Cerebellar nuclear complex (tissue), 1 donor: Measurements from ENCODE around the gene SPACA4.
"Not testable (repeated sequence)": the region's sequence is repeated elsewhere in the genome, so short reads cannot be mapped to it uniquely, and the experiment has no call there.

Experiments
- DNase-seq, 2 experiments: peaks; one replicate each; lab custom pipeline; 2025; lab: John Stamatoyannopoulos, UW

Gene SPACA4

DNA sequence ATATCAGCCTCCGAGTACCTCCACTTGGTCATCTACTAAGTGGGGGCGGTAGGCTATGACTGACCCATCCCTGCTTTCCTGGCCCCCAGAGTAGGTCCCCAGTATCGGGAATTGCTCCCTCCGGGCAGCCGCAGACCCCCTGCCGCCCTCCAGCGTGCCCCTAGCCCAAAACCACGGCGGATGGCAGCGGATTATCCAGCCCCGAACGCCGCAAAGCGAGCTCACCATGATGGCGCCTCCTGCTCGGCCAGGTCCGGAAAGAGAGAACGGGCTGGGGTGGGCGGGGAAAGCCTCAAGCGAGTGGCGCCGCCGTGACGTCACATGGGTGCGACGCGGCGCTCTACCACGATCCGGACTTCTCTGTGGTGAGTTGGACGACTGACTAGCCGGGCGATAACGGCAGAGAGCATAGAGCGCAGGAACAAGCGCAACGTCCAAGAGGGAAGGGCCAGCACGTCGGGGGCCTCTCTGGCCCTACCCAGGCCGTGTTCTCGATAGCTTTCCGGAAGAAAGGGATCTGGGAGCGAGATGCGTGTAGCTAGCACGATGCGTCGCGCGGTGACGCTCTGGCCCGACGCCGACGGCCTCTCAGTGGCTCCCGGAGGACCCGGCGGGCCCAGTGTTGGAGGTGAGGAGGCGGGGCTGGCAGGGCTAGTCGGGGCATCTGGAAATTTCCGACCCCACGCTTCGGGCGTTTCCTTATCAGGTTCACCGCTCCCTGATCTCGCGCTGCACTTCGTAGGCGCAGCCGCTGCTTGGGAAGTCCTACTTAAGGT lies 12.6 kb downstream of the SPACA4 start, which contains the start of the genes RPL18 and SPHK2:
Gene RPL18, minus strand, starts transcription at position 263 of the 776 bp plus-strand sequence. Its CDS starts 35 bp downstream, at position 228.
Gene SPHK2, plus strand, starts transcription at position 591 of the 776 bp plus-strand sequence. CDS start 1,009 bp downstream, outside the sequence.
- DNase-seq: peak; percentile 92 to 98

DNA sequence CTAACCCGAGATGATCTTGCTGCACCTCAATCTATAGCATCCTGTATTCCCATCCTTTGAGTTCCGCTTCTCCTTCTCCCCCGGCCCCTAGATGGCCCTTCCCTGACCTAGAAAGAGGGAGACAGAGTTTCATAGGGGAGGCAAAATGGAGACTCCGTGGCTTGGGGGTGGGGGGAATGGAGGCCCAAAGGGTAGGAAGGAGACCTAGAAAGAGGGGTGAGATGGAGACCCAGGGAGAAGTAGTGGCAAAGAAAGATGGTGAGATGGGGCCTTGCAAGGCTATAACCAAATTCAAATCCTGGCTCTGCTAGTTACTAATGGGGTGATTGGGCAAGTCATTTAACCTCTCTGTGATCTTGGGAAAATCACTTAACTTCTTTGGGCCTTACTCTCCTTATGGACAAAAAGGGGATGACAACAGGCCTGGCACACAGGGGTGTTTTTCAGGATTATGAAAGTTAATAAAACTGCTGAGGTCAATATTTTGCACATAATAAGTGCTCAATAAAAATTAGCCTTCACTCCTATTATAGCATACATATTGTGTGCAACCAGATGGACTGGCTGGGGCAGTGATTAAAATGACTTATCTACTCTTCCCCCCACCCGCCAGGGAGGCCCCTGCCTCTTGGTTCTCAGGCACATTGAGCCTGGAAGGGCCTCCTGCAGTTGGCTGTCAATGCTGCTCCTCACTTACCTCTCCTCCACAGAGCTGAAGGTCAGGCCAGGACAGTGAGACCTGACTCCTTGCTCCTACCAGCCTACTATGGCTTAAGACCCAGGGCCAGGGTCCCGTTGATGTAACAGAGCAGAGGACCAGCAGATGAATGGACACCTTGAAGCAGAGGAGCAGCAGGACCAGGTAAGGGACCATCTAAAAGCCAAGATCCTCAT lies 13.4 kb downstream of the SPACA4 start:
- DNase-seq: no peak

- no peak for DNase-seq
Observed at GRCh38 chr19:48623556-48624066, 17.1 kb downstream of the SPACA4 start.

- peak; percentile 79 to 94 for DNase-seq
Observed at GRCh38 chr19:48624067-48624594, 17.6 kb downstream of the SPACA4 start.

DNA sequence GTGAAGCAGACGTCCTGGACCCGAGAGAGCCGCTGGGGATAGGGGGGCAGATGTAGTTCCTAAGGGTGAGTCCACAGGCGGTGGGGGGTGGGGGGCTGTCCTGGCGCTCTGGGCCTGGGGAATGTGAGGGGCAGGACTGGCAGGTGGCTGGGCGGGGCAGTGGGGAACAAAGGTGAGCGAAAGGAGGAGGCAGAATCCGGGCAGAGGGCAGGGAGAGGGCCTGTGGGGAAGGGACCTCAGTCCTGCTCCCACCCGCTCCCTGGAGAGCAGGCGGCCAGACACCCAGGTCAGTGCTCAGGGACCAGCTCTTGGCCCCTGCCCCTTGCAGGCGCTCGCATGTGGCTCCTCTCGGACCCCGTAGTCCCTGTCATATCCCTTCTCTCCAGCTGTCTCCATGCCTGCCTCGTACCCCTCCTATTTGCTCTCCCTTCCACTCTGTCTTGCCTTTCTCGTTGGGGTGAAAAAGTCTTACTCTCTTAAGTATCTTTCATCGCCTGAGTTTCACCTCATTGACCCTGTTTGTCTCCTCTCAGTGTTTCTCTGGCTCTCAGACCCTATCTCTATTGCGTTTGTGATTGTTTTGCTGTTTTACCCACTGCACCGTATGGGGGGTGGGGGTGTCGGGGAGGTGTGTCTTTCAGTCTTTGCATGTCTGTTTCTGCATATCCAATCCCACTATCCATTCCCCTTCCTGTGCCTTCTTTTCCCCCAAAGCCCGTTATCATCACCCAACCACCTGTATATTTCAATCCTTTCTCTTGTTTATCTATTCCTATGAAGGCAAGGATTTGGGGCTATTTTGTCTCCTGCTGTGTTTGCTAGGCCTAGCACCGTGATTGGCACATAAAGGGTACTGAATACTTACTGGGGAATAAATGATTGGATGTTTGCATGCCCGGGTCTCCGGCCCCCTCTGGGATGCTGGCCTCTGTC lies 18.5 kb downstream of the SPACA4 start:
- no peak for DNase-seq

DNA sequence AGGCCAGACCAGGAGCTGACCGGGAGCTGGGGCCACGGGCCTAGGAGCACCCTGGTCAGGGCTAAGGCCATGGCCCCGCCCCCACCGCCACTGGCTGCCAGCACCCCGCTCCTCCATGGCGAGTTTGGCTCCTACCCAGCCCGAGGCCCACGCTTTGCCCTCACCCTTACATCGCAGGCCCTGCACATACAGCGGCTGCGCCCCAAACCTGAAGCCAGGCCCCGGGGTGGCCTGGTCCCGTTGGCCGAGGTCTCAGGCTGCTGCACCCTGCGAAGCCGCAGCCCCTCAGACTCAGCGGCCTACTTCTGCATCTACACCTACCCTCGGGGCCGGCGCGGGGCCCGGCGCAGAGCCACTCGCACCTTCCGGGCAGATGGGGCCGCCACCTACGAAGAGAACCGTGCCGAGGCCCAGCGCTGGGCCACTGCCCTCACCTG lies 19.4 kb downstream of the SPACA4 start:
- no peak for DNase-seq

DNA sequence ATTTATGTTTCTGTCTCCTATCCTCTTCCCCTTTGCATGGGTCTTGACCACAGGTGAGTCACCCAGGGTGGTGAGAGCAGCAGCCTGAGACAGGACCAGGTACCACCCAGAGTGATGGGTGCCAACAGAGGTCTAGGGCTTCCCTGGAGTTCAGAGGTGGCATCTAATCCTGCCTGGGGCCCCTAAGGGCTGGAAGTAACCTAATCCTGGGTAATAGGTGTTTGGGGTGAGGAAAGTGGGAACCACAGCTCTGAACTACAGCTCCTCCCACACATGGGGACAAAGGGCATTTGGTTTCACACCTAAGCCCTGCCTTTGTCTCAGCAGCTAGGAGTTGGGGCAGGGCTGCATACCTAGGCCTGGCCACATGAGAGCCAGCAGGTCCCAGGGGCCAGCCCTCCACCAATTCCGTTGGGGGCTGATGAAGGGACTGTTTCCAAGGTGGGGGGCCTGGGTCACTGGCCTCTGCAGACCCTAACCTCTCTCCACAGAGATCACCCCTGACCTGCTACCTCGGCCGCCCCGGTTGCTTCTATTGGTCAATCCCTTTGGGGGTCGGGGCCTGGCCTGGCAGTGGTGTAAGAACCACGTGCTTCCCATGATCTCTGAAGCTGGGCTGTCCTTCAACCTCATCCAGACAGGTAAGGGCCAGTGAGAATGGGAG lies 20.8 kb downstream of the SPACA4 start:
- DNase-seq: no peak

DNA sequence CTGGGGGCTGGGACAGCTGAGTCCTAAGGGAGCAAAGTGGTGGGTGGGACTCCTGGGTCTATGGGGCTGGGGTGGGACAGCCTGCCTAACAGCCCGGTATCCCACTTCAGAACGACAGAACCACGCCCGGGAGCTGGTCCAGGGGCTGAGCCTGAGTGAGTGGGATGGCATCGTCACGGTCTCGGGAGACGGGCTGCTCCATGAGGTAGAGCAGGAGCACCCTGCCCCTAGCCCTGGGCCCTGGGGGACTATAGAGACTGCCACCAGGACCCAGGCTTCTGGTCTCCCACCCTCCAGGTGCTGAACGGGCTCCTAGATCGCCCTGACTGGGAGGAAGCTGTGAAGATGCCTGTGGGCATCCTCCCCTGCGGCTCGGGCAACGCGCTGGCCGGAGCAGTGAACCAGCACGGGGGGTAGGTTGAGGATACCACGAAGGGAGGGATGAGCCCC lies 21.3 kb downstream of the SPACA4 start:
- DNase-seq: no peak

DNA sequence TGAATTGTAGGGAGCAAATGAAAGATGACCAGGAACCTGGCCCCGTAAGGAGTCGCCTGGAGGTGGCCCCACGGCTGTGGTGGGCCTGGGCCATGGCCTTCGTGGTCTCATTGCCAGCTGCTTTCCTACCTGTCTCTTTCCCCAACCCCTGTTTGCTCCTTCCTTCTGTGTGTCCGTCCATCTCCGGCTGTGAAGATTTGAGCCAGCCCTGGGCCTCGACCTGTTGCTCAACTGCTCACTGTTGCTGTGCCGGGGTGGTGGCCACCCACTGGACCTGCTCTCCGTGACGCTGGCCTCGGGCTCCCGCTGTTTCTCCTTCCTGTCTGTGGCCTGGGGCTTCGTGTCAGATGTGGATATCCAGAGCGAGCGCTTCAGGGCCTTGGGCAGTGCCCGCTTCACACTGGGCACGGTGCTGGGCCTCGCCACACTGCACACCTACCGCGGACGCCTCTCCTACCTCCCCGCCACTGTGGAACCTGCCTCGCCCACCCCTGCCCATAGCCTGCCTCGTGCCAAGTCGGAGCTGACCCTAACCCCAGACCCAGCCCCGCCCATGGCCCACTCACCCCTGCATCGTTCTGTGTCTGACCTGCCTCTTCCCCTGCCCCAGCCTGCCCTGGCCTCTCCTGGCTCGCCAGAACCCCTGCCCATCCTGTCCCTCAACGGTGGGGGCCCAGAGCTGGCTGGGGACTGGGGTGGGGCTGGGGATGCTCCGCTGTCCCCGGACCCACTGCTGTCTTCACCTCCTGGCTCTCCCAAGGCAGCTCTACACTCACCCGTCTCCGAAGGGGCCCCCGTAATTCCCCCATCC lies 22.1 kb downstream of the SPACA4 start:
- DNase-seq: no peak

DNA sequence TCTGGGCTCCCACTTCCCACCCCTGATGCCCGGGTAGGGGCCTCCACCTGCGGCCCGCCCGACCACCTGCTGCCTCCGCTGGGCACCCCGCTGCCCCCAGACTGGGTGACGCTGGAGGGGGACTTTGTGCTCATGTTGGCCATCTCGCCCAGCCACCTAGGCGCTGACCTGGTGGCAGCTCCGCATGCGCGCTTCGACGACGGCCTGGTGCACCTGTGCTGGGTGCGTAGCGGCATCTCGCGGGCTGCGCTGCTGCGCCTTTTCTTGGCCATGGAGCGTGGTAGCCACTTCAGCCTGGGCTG lies 22.7 kb downstream of the SPACA4 start:
- DNase-seq: no peak

DNA sequence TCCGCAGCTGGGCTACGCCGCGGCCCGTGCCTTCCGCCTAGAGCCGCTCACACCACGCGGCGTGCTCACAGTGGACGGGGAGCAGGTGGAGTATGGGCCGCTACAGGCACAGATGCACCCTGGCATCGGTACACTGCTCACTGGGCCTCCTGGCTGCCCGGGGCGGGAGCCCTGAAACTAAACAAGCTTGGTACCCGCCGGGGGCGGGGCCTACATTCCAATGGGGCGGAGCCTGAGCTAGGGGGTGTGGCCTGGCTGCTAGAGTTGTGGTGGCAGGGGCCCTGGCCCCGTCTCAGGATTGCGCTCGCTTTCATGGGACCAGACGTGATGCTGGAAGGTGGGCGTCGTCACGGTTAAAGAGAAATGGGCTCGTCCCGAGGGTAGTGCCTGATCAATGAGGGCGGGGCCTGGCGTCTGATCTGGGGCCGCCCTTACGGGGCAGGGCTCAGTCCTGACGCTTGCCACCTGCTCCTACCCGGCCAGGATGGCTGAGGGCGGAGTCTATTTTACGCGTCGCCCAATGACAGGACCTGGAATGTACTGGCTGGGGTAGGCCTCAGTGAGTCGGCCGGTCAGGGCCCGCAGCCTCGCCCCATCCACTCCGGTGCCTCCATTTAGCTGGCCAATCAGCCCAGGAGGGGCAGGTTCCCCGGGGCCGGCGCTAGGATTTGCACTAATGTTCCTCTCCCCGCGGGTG lies 23.2 kb downstream of the SPACA4 start:
- DNase-seq: peak in 1 of 2 experiments; percentile 15

- no peak for DNase-seq
Observed at GRCh38 chr19:48630296-48631063, 23.9 kb downstream of the SPACA4 start.

DNA sequence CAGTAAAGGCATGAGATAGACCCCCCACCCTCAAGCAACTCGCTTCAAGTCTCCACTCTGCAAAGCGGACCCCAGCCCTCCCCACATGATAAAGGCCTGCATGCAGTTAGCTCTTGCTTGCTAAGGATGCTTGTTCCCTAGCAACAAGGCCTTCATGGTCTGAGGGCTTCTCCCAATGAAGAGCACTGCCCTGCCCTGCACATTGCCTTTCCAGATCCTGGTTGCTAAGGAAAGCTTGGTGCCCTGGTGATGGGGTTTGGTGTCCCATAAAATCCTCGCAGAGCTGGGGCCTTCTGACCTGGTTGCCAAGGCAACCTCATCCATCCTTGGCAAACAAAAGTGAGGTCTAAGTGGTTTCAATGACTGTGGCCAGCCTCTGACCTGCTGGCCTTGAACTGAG lies 24.7 kb downstream of the SPACA4 start:
- DNase-seq: no peak

DNA sequence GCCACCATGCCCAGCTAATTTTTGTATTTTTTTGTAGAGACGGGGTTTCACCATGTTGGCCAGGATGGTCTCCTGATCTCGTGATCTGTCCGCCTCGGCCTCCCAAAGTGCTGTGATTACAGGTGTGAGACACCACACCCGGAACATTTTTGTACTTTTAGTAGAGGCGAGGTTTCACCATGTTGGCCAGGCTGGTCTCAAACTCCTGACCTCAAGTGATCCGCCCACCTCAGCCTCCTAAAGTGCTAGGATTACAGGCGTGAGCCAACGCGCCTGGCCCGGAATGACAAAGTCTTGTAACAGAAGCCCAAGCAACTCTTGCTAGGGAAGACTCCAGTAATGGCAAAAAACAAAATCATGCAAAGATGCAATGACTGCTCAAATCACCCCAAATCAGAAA lies 25.7 kb downstream of the SPACA4 start:
- DNase-seq: not testable (repeated sequence)

GRCh38 chr19:48632692-48633147 lies 26.2 kb downstream of the SPACA4 start:
- no peak for DNase-seq

- no peak for DNase-seq
Observed at GRCh38 chr19:48633148-48634035, 26.9 kb downstream of the SPACA4 start.

GRCh38 chr19:48634036-48634342 lies 27.4 kb downstream of the SPACA4 start:
- no peak for DNase-seq
